Measurements from ENCODE around the gene TSPEAR.
"Not testable (repeated sequence)": the region's sequence is repeated elsewhere in the genome, so short reads cannot be mapped to it uniquely, and the experiment has no call there.

TSPEAR gene

GRCh38 chr21:44656868-44657267 is 54.5 kb downstream of the TSPEAR start:
- in situ Hi-C loops (cut with MboI; ENCODE audit: low sequenced_read_pairs): no loop called here

DNA sequence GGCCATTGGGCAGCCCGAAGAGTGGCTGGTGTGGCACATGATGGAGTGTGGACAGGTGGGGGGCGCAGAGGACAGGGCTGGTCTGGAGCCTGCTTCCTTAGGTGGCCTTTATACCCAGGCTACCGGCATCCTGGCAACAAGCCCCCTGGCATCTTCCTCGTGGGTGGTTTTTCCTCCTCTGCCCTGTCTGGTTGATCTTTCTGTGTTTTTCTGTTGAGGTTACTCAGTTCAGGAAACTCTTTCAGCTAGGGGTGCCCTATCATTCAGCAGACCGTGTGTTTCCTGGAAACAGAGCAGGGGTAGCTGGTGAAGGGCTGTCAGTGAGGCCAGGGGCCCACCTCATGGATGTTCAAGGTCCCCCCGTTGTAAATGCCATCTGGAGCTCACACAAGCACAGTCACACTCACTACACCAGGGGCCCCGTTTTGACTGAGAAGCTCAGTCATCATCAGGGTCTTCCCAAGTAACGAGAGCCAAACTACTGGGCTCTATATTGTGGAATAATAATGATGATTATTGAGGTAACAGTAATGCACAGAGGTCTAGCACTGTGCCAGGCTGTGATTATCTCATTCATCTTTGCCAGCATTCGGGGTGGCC is 56.7 kb downstream of the TSPEAR start, which contains the start of gene KRTAP12-4:
Gene KRTAP12-4 (minus strand): TSS at position 84 of the 600 bp plus-strand sequence. CDS start 45 bp downstream, at position 39.
- in situ Hi-C loops (cut with MboI; ENCODE audit: low sequenced_read_pairs): no loop called here

GRCh38 chr21:44653656-44654575 is 57.5 kb downstream of the TSPEAR start:
- in situ Hi-C loops (cut with MboI; ENCODE audit: low sequenced_read_pairs): no loop called here

DNA sequence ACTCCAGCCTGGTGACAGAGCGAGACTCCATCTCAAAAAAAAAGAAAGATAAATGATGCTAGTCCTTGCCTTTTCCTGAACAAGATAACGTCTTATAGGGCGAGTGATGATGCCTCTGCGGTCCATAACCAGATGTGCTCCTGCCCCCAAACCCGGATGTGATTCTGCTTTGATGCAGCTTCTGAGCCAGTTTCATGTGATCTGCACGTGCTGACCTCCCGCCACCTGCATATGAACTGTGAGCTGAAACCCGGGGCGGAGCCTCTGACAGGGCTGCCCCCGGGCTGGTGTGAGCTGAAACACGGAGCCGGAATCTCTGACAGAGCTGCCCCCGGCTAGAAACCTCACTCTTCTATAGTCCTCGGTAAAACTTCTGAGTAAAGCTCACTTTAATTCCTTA is 58.2 kb downstream of the TSPEAR start:
- in situ Hi-C loops (cut with MboI; ENCODE audit: low sequenced_read_pairs): no loop called here

- in situ Hi-C loops (cut with MboI; ENCODE audit: low sequenced_read_pairs): no loop called here
Measured at GRCh38 chr21:44650973-44651675, 60.2 kb downstream of the TSPEAR start.

GRCh38 chr21:44650265-44650972 is 61.0 kb downstream of the TSPEAR start:
- in situ Hi-C loops (cut with MboI; ENCODE audit: low sequenced_read_pairs): no loop called here

DNA sequence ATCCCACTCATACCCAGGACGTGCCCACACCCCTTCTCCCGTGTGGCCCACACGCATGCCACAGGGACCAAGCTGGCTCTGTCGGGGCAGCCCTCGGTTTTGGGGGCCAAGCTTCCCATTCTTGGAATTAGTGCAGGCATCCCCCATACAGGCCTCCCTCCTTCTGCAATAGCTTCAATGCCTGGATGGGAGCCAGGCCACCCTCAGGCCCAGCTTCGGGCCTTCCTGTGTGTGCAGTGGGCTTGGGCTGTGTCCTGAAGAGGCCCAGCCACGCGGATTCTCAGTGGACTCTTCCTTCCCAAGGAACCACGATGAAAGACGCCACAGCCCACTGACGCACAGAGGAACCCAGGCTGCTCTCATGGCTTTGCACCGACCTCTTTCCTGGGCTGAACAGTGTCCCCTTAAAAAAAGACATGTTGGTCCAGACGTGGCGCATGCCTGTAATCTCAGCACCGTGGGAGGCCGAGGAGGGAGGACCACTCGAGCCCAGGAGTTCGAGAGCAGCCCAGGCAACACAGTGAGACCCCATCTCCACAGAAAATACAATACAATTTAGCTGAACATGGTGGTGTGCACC is 61.8 kb downstream of the TSPEAR start:
- in situ Hi-C loops (cut with MboI; ENCODE audit: low sequenced_read_pairs): no loop called here

DNA sequence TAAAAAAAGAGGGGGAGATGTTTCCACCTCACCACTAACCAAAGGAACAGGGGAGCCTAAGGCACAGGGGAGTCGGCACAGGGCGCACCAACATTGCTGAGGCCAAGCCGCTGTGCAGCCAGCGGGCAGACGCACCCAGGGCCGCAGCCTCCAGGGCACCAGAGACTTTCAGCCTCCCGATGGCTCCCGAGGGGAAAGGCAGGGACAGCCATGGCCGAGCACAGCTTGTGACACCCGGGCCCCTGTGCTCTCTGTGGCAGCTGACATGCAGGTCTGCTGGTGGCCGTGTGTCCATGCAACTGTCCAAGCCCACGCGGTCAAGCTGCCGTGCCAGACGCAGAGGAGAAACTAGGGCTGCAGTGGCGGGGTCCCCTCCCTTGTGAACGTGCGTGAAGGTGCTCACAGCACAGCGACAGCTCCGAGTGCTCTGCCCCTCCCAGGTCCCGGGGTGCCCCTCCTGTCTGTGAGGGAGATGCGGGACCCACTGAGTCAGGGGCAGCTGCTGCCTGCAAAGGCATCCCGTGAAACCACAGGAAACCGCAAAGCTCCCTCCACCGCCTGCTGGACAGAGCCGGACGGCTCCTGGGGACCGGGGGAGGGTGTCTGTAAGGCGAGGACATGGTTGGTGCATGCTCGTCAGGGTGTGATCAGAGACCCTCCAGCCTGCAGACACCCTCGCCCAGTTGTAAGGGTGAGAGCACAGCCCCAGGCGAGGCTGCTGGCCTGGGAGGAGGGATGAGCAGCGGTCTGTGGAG is 62.6 kb downstream of the TSPEAR start:
- in situ Hi-C loops (cut with MboI; ENCODE audit: low sequenced_read_pairs): no loop called here

DNA sequence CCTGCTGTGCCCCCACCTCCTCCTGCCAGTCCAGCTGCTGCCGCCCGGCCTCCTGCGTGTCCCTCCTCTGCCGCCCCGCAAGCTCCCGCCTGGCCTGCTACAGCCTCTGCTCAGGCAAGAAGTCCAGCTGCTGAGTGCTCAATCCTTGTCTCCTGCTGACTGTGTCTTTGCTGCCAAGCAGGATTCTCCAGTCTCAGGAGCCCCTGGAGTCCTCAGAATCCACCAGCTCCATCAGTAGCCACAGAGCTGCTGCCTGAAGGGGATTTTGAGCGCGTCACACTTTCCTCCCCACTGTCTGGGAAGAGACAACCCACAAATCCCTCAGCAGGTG is 64.2 kb downstream of the TSPEAR start:
- in situ Hi-C loops (cut with MboI; ENCODE audit: low sequenced_read_pairs): no loop called here

- in situ Hi-C loops (cut with MboI; ENCODE audit: low sequenced_read_pairs): not testable (repeated sequence)
Measured at GRCh38 chr21:44646366-44647221, 64.8 kb downstream of the TSPEAR start, which contains the start of gene KRTAP10-11. Gene KRTAP10-11, plus strand, starts transcription at chr21:44646414. Its CDS starts 45 bp downstream, at chr21:44646459.

DNA sequence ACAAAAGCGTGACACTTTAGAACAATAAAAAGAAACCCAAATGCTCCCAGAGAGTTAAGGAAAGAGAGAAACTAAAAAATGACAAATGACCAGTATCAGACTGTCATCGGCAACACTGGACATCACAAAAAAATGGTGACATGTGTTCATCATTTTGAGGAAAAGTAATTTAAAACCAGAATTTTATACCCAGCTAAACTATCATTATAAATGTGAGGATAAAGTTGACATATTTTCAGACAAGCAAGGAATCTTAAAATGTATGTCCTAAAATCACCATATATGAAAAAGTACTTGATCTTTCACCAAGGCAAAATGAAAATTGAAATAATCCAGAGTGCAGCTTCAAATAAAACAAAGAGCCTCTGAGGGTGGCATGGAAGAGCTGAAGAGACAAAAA is 66.5 kb downstream of the TSPEAR start:
- in situ Hi-C loops (cut with MboI; ENCODE audit: low sequenced_read_pairs): no loop called here

DNA sequence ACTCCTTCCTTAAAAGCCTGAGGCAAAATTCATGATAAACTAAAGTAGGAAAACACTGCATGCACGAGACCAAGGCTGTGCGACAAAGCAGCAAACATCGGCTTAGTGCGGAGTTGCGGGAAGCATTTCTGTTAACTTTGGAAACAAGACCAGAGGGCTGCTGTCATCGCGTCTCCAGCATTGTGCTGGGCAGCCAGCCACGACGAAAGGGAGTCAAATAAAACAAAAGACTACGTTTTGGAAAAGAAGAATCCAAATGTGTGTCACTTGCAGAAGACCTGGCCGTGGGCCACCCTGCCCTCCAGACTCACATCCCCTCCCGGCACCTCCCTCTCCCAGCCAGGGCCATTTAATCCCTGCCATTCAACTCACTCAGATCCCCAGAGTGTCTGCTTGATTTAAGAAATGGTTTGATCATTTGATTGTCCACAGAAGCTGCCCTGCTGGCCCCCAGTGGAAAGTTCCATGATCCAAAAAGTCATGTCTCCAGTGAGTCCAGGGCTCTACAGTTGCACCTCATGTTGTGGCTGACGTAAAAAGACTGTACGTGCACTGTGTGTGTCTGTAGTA is 67.5 kb downstream of the TSPEAR start:
- in situ Hi-C loops (cut with MboI; ENCODE audit: low sequenced_read_pairs): no loop called here

- in situ Hi-C loops (cut with MboI; ENCODE audit: low sequenced_read_pairs): no loop called here
Measured at GRCh38 chr21:44640761-44641160, 70.6 kb downstream of the TSPEAR start.

DNA sequence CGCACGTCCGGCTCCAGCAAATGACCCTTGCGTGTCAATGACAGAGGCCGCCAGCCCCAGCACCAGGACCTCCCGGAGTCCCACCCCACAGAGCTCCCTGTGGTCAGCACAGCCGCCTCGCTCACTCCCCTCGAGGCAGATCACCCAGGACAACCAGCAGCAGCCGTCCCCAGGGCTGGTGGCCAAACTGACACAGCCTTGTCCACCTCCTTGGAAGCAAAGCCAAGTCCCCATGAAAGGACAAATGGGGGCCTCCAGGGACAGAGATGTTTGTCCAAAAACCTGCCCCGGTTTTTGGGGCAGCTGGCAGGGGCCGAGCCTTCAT is 72.1 kb downstream of the TSPEAR start:
- in situ Hi-C loops (cut with MboI; ENCODE audit: low sequenced_read_pairs): no loop called here

DNA sequence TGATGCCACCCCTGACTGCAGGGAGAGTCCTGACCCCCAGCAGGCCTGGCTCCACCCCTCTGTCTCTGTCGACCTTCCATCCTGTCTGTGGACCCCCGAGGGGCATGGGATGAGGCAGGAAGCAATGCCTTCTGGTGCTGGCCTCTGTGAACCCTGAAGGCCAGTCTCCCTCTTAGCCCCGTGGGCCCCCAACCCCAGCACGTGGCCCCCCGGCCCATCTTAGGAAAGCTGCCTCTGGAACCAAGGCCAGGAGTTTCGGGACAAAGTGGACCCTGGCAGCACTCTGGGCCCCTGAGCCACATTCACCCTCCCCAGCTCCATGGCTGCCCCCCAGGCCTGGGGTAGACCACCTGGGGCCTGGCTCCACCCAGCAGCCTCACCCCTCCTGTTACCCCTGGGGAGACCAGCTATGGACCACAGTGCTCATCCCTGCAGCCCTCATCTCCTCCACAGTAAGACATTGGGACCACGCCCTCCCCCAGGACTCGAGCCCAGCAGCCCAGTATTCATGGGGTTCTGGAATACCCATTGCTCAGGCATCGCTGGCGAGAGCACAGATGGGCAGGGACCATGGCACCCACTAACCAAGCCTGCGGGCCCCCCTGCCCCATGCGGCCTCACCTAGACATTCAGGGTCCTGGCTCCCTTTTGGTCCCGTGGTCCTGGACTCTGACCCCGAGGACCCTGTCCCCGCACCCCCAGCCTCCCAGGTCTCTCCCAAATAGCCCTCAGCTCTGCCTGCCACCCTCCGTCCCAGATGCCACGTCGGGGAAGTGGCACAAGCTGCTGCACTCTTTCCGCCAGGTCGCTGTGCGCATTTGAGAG is 72.7 kb downstream of the TSPEAR start:
- in situ Hi-C loops (cut with MboI; ENCODE audit: low sequenced_read_pairs): not testable (repeated sequence)

GRCh38 chr21:44637851-44638348 is 73.5 kb downstream of the TSPEAR start:
- in situ Hi-C loops (cut with MboI; ENCODE audit: low sequenced_read_pairs): not testable (repeated sequence)

GRCh38 chr21:44637018-44637850 is 74.1 kb downstream of the TSPEAR start, which contains the start of gene KRTAP10-10:
Gene KRTAP10-10, plus strand, starts transcription at chr21:44637356. Its CDS starts 62 bp downstream, at chr21:44637418.
- in situ Hi-C loops (cut with MboI; ENCODE audit: low sequenced_read_pairs): no loop called here

Measured in hTERT RPE-1 (cell line).